A549 treated with DMSO at 1 μM for 4 hours (cell line): Measurements from ENCODE around the gene SULT2A1. TPM values are rescaled to one million over a fixed set of nuclear protein-coding genes. Genes with fewer than 3 reads are reported as not detected.

Experiments
- total RNA-seq: library from RNA; stranded (reverse); fragments of 200-300 nt; extraction: Qiagen RNA extraction; gene quantifications from 5 replicates; pipeline ENCODE4 v1.2.3, GENCODE V29; 2022; ENCODE audit warnings: low read depth

The SULT2A1 gene, protein sequence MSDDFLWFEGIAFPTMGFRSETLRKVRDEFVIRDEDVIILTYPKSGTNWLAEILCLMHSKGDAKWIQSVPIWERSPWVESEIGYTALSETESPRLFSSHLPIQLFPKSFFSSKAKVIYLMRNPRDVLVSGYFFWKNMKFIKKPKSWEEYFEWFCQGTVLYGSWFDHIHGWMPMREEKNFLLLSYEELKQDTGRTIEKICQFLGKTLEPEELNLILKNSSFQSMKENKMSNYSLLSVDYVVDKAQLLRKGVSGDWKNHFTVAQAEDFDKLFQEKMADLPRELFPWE
- not detected in 5 replicates for total RNA-seq

GRCh38 chr19:47886010-47886559 is at the start of gene SULT2A1:
SULT2A1 (minus strand) TSS chr19:47886315; CDS start chr19:47886257, 58 bp downstream.

DNA sequence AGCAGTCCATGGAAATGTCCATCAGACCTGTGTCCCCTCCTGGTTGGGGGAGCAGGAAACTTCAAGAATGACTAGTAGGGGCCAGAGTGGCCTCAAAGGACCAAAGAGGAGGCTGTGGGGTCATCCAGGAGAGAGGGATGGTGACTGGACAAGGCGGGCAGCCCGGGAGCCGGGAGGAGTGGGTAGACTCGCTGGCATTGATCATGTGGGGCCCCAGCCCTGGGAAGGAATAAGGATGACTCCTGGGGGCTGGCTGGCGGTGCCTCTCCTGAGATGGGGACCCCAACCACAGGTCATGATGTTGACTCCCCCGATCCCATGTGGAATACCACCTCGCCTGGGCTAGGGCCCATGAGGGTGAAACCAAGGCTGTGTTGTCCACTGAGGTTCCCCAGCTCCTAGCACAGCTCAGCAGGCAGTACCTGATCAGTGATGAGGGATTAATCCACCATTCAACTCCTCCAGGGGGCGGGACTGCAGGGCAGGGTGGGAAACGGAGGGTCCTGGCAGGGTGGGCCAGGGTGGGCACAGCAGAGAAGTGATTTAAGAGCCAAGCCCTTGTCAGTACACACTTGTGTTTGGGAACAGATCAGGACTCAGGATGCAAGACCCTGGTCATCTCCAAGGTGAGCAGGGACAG is 27.3 kb downstream of the SULT2A1 start, which contains the start of gene TPRX2:
Gene TPRX2 (plus strand): TSS at position 590 of the 640 bp plus-strand sequence. CDS start 12 bp downstream, at position 602.

GRCh38 chr19:47821460-47822020 is 64.6 kb downstream of the SULT2A1 start, which contains the start of gene CRX:
CRX (plus strand) TSS chr19:47821937; CDS start chr19:47834444, 12,507 bp downstream.

Other genes with a start within 250 kb of the SULT2A1 start
- 106 to 151 TPM (median 129 TPM) in 5 replicates for gene EHD2, start 172.9 kb downstream of the SULT2A1 start, total RNA-seq
- 227 to 326 TPM (median 233 TPM) in 5 replicates for gene NOP53, start 140.8 kb downstream of the SULT2A1 start, total RNA-seq
- gene SELENOW, start 107.6 kb downstream of the SULT2A1 start, total RNA-seq, result 102 to 159 TPM (median 147 TPM) in 5 replicates
- gene TPRX1, start 81.8 kb downstream of the SULT2A1 start, total RNA-seq, result not detected in 5 replicates
- gene CRX, start 64.4 kb downstream of the SULT2A1 start, total RNA-seq, result not detected in 5 replicates
- not detected in 5 replicates for gene TPRX2, start 27.1 kb downstream of the SULT2A1 start, total RNA-seq
- not detected in 5 replicates for gene BSPH1, start 105.9 kb upstream of the SULT2A1 start, total RNA-seq
- gene ELSPBP1, start 108.3 kb upstream of the SULT2A1 start, total RNA-seq, result 0.10 TPM in 1 of 5 replicates, not detected in the others
- gene CABP5, start 157.8 kb upstream of the SULT2A1 start, total RNA-seq, result not detected in 5 replicates
- 9.6 to 14.9 TPM (median 12.7 TPM) in 5 replicates for gene PLA2G4C, start 224.5 kb upstream of the SULT2A1 start, total RNA-seq